HepG2 (cell line): ENCODE data around the gene PCNA. TPM values are rescaled to one million over a fixed set of nuclear protein-coding genes. Genes with fewer than 3 reads are reported as not detected.

ENCODE experiments used
- ATAC-seq: fragments of 200-7000 bp; cut with Tn5 transposase; 3 replicates; pipeline ENCODE4 v1.9.1; 2020; ENCODE audit warnings: mild to moderate bottlenecking, moderate library complexity
- BruUV-seq: library from RNA; stranded (reverse); fragments of 400-500 nt; replicated peaks from 2 replicates; lab custom pipeline; 2021; lab: Mats Ljungman, UMichigan
- CTCF ChIA-PET: fragments of 300-600 bp; formaldehyde crosslinking; extraction: SDS; loops from one replicate; lab custom pipeline; 2021; ENCODE audit warnings: low total read pairs, inconsistent platforms, low intra/inter-chr PET ratio; lab: Yijun Ruan, JAX
- POLR2A ChIA-PET: fragments of 350-600 bp; sonication (Branson Sonifier 250); formaldehyde crosslinking; loops from one replicate; lab custom pipeline; 2020; ENCODE audit warnings: antibody characterized with exemption, inconsistent platforms; lab: Yijun Ruan, JAX
- DNase-seq: peaks from one replicate; pipeline ENCODE4 v3.0.0-alpha.2; 2015; ENCODE audit warnings: low spot score
- FAIRE-seq: peaks from 3 replicates; lab custom pipeline; 2011; peaks lifted over from hg19 to GRCh38; lab: Jason Lieb, UNC
- H2AFZ ChIP-seq: one replicate; pipeline ENCODE4 v1.6.1; 2011; ENCODE audit warnings: low read length, inconsistent platforms
- H3K27ac ChIP-seq: fragments of 300-600 bp; 3 replicates; pipeline ENCODE4 v1.8.0; 2011; ENCODE audit warnings: mixed run types, mild to moderate bottlenecking, mixed read lengths, low read length, inconsistent platforms; ENCODE audit not compliant: insufficient read depth; ENCODE audit errors: extremely low read length
- H3K27me3 ChIP-seq, 2 experiments: fragments of 200-600 bp in 1 of 2; 2 replicates in 1 of 2; 3 replicates in 1 of 2; pipeline versions ENCODE4 v1.6.0 to v1.8.0; 2011; ENCODE audit warnings: low read length in 2 of 2, mild to moderate bottlenecking in 2 of 2, moderate library complexity in 2 of 2, inconsistent platforms in 1 of 2; ENCODE audit not compliant: insufficient read depth in 2 of 2, control insufficient read depth in 1 of 2
- H3K36me3 ChIP-seq, 2 experiments: fragments of 200-600 bp in 1 of 2; replicated peaks in 1 of 2; 2 replicates in 1 of 2; 3 replicates in 1 of 2; pipeline versions ENCODE4 v1.5.1 to v1.8.0; 2011; ENCODE audit warnings: low read length in 2 of 2, inconsistent platforms in 1 of 2; ENCODE audit not compliant: insufficient read depth in 2 of 2, control insufficient read depth in 1 of 2
- H3K4me1 ChIP-seq: 2 replicates; pipeline ENCODE4 v1.5.1; 2012; ENCODE audit warnings: low read length, inconsistent platforms; ENCODE audit not compliant: insufficient read depth
- H3K4me2 ChIP-seq: 2 replicates; pipeline ENCODE4 v1.6.0; 2011; ENCODE audit warnings: low read depth, low read length, inconsistent platforms
- H3K4me3 ChIP-seq, 3 experiments: fragments of 200-600 bp in 1 of 3; sonication (generic), shearing (Covaris generic) in 1 of 3; replicated peaks in 1 of 3; 2 replicates each; pipeline ENCODE4 v1.5.1; 2011 to 2016; ENCODE audit warnings: low read length in 3 of 3, inconsistent platforms in 2 of 3, low read depth in 2 of 3, mild to moderate bottlenecking in 2 of 3, control low read depth in 1 of 3, mixed read lengths in 1 of 3; ENCODE audit not compliant: insufficient read depth in 1 of 3
- H3K79me2 ChIP-seq: one replicate; pipeline ENCODE4 v1.6.1; 2011; ENCODE audit warnings: low read length, inconsistent platforms; ENCODE audit not compliant: insufficient read depth
- H3K9ac ChIP-seq: 2 replicates; pipeline ENCODE4 v1.6.0; 2011; ENCODE audit warnings: mild to moderate bottlenecking, low read depth, low read length, inconsistent platforms; ENCODE audit not compliant: insufficient read depth
- H3K9me3 ChIP-seq: 2 replicates; pipeline ENCODE4 v1.5.1; 2012; ENCODE audit warnings: mild to moderate bottlenecking, low read length
- H4K20me1 ChIP-seq: 2 replicates; pipeline ENCODE4 v1.6.0; 2011; ENCODE audit warnings: inconsistent platforms, mild to moderate bottlenecking, low read length, moderate library complexity; ENCODE audit not compliant: insufficient read depth
- DRAP1 ChIP-seq: IDR thresholded peaks from 2 replicates; pipeline ENCODE4 v1.6.1; 2016; ENCODE audit warnings: missing genetic modification reagents, missing compliant biosample characterization
- MEIS1 ChIP-seq: sonication (generic); formaldehyde crosslinking; IDR thresholded peaks from 2 replicates; pipeline ENCODE4 v1.9.0; 2021; ENCODE audit warnings: mild to moderate bottlenecking, missing genetic modification reagents, moderate library complexity, borderline replicate concordance
- NONO ChIP-seq, 2 experiments: fragments of 450-650 bp in 1 of 2; sonication (generic) in 1 of 2; formaldehyde crosslinking in 1 of 2; IDR thresholded peaks in 1 of 2; conservative IDR thresholded peaks in 1 of 2; 2 replicates each; pipeline versions ENCODE4 v1.6.1 to v1.8.0; 2017 to 2022; ENCODE audit warnings: mild to moderate bottlenecking in 1 of 2, missing genetic modification reagents in 1 of 2, moderate library complexity in 1 of 2
- NRL ChIP-seq: sonication (generic); formaldehyde crosslinking; IDR thresholded peaks from 2 replicates; pipeline ENCODE4 v1.5.0; 2020; ENCODE audit warnings: missing genetic modification reagents, mild to moderate bottlenecking, moderate library complexity, borderline replicate concordance
- POLR2A ChIP-seq, 2 experiments: IDR thresholded peaks; 2 replicates each; pipeline ENCODE4 v1.6.1; 2011; ENCODE audit warnings: low read depth in 2 of 2, low read length in 2 of 2, mild to moderate bottlenecking in 1 of 2, moderate library complexity in 1 of 2; ENCODE audit not compliant: insufficient read depth in 1 of 2
- POLR2G ChIP-seq: fragments of 200-400 bp; formaldehyde crosslinking; IDR thresholded peaks from 2 replicates; pipeline ENCODE4 v1.6.1; 2018; ENCODE audit warnings: mild to moderate bottlenecking, low read depth, low read length, moderate library complexity
- SSRP1 ChIP-seq: IDR thresholded peaks from 2 replicates; pipeline ENCODE4 v1.6.1; 2016; ENCODE audit warnings: control low read depth
- ZNF746 ChIP-seq: sonication (generic); formaldehyde crosslinking; IDR thresholded peaks from 2 replicates; pipeline ENCODE4 v1.8.0; 2022; ENCODE audit warnings: mild to moderate bottlenecking, missing genetic modification reagents
- ZNF766 ChIP-seq: sonication (generic); formaldehyde crosslinking; IDR thresholded peaks from 2 replicates; pipeline ENCODE4 v1.5.0; 2020; ENCODE audit warnings: missing genetic modification reagents, borderline replicate concordance
- ZSCAN22 ChIP-seq: sonication (generic); formaldehyde crosslinking; IDR thresholded peaks from 2 replicates; pipeline ENCODE4 v1.4.0; 2020; ENCODE audit warnings: mild to moderate bottlenecking, missing genetic modification reagents
- WGBS: methylation state at CpG from one replicate; pipeline ENCODE4 v1.1.6; 2017; ENCODE audit warnings: low lambda C conversion rate; 5-methylcytosine and 5-hydroxymethylcytosine counted together
- in situ Hi-C: cut with HindIII; loops from 2 replicates; pipeline ENCODE4 v1.10.0; 2017; ENCODE audit warnings: low pct_unique_long_range_greater_than_20kb; ENCODE audit not compliant: extremely low pct_ligation_motif_present
- intact Hi-C: fragments of 100-400 bp; cut with micrococcal nuclease; formaldehyde crosslinking; loops from one replicate; pipeline ENCODE4 v1.10.0; 2022; ENCODE audit not compliant: unreplicated experiment
- polyA plus RNA-seq, 8 experiments: library from polyadenylated mRNA; depleted of rRNA in 3 of 8; stranded (reverse) in 7 of 8; unstranded in 1 of 8; fragments of >200 nt; fragmentation: Illumina TruSeq in 4 of 8; extraction: Trizol in 4 of 8; gene quantifications; 2 replicates each; pipeline versions ENCODE4 v1.2.1 to v1.2.3, GENCODE V29; 2011 to 2016; ENCODE audit warnings: low read depth in 4 of 8, missing spikeins in 1 of 8, mixed read lengths in 1 of 8; ENCODE audit not compliant: insufficient read depth in 1 of 8
- total RNA-seq, 5 experiments: library from RNA; depleted of rRNA; stranded (reverse); fragments of >200 nt; fragmentation: Illumina TruSeq; extraction: Trizol; gene quantifications; 2 replicates each; pipeline ENCODE4 v1.2.3, GENCODE V29; 2016; ENCODE audit warnings: low read depth in 1 of 5

Gene PCNA
- total and polyA plus RNA-seq, 2 of the 13 experiments (the other 11 are each of a cell fraction or from before 2014, with no cell fraction given), result 229 to 655 TPM

GRCh38 chr20:5095931-5096330 lies 23.8 kb downstream of the PCNA start (continued):
- no peak for TF ChIP-seq MEIS1 (CRISPR knock-in tag)

GRCh38 chr20:5095454-5095853 lies 24.3 kb downstream of the PCNA start:
- DNase-seq (no peak), FAIRE-seq (no peak), ATAC-seq (peak; percentile 22)
- POLR2A ChIA-PET, result no interaction called here
- Histone ChIP-seq H3K4me2 (no peak overlapping the region), H3K27me3 (no peaks in the 10 kb centered on the region), H3K4me1 (no peaks in the 10 kb centered on the region), H3K36me3 (peaks cover 8 to 35% of the 10 kb centered on the region in 2 experiments), H4K20me1 (no peaks in the 10 kb centered on the region), H3K9ac (no peak overlapping the region), H3K79me2 (no peaks in the 10 kb centered on the region), H3K4me3 (no peak overlapping the region), H3K9me3 (no peaks in the 10 kb centered on the region), H2AFZ (no peak overlapping the region), H3K27ac (no peak overlapping the region)
- in situ Hi-C loops (loop anchor here (10.0 kb wide), 1 partner anchor 491 kb away; no protein-coding TSS in a partner anchor), intact Hi-C loops (no loop called here)
- CTCF ChIA-PET, result no interaction called here
- 97% methylated on average over 3 of the region's 3 CpGs for WGBS
- TF ChIP-seq ZNF766 (CRISPR knock-in tag) (no peak), NONO (IDR thresholded peaks at IDR 0.05) (no peak), NONO (CRISPR knock-in tag; conservative IDR thresholded peaks at IDR 0.05) (0 out of 2 replicates have a peak, but pooled peaks have one; percentile 25), POLR2G (0 out of 2 replicates have a peak, but pooled peaks have one; percentile 10), SSRP1 (peak; percentile 60; the same call in 1 of the 2 replicates), ZNF746 (CRISPR knock-in tag) (0 out of 2 replicates have a peak, but pooled peaks have one; percentile 29), ZSCAN22 (CRISPR knock-in tag) (no peak), NRL (CRISPR knock-in tag) (no peak), POLR2A (IDR thresholded peaks at IDR 0.05; ENCODE audit: insufficient read depth in 1 of 2, low read depth in 2 of 2, low read length in 2 of 2) (peak in 1 of 2 experiments; percentile 9; a peak in 1 of 4 replicates), DRAP1 (CRISPR knock-in tag) (no peak)
- no TSS peak for BruUV-seq
